Brain pericyte (primary cell): ENCODE data around the gene RIN3.

ENCODE experiments used
- DNase-seq: peaks from one replicate; pipeline ENCODE4 v3.0.0-alpha.2; 2012; ENCODE audit warnings: low read depth, low spot score

RIN3 gene

GRCh38 chr14:92484132-92484823 is 29.3 kb upstream of the RIN3 start:
- no peak for DNase-seq

DNA sequence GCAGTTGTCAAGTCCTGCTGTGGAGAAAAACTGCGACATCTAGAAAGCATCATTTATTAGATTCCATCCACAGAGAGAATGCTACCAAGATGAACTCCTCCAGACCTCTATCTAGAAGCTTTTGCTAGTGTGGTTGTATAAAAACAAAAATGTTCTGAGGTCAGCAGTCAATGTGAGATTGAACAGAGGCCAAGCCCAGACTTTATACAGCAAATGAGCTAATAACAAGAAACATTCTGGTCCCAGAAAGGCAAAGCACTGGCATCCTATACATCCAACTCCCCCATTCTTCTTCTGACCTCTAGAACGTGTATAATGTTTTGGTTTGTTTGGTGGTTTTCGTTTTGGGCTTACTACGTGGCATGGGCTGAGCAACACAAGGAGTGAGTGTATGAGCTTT is 26.7 kb upstream of the RIN3 start:
- no peak for DNase-seq

- DNase-seq: no peak
Observed at GRCh38 chr14:92487513-92488133, 26.0 kb upstream of the RIN3 start.

DNA sequence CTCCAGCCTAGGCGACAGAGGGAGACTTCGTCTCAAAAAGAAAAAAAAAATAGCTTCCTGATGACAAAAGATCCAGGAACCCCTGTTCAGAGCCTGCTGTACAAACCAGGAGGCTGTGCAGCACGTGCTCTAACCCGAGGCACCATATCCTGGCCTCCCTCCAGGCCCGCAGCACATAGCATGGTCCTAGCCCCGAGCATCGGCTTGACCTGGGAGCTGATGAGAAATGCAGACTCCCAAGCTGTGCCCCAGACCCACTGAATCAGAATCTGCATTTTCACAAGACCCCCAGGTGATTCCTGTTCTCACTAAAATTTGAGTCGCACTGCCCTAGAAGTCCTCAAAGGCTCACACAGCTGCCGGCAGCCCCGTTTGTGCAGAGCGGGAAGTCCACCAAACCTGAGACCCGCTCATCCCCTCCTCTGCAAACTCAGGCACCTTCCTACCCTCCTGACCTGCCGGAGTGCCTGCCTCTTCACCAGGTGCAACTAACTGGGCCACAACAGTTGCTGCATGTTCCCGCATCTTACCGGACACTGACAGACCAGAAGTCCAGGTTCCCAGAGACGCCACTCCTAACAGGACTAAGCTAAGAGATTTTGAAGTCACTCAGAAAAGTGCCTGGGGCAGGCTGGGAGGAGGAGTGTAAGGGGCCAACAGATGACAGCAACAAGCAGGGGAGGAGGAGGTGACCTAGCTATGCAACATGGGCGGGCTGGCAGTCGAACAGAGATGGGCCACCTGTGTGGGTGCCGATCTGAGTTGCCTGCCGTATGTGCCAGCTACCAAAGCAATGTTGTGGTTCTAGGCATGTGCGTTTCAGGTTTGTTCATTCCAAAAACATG is 24.0 kb upstream of the RIN3 start:
- no peak for DNase-seq

DNA sequence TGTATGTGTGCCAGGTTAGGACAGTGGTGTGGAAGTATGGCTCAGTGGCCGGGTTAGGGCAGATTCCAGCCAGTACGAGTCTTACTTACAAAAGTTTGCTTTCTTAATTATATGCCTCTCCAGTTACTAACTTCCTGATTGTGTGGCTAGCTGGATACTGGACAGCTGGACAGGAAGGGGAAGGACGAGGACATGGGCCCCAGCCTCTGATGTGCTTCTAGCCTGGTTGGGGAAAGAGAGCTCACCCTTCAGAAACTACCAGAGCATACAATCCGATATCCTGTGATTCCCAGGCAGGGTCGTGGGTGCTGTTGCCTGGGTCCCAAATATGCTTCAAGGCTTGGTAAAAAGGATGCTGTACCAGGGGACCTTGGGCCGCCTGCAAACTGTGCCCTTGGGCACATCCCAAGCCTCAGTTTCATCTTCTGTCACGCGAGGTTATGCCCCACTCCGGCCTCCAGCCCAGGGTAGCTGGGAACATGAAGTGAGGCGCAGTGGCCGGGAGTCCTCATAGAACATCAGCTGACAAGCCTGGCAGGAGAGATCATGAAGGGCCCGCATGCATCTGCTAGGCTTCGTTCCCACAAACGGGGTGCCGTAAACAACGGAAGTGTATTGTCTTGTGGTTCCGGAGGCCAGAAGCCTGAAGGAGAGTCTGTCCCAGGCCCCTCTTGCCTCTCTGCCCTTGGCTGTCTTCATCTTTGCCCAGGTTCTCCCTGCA is 23.2 kb upstream of the RIN3 start:
- DNase-seq: no peak

- no peak for DNase-seq
Observed at GRCh38 chr14:92491782-92492181, 21.8 kb upstream of the RIN3 start.

DNA sequence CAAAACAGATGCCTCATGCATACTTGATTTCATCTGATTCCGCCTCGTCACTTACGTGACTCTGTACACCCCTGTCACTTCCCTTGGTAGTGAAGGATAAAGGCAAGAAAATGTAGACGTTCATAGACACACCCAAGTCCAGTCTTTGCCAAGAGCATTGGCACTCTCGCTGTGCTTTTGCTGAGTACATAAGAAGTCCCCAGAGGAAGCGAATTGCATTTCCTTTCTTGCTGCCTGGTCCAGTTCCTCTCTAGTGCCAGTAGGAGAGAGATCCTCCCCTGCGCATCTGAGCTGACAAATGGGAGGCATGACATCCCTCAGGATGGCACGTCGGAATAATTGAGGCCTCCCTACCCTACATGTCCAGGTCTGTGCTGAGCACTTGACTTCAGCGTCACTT is 21.3 kb upstream of the RIN3 start:
- DNase-seq: no peak

GRCh38 chr14:92493024-92493423 is 20.6 kb upstream of the RIN3 start:
- no peak for DNase-seq

DNA sequence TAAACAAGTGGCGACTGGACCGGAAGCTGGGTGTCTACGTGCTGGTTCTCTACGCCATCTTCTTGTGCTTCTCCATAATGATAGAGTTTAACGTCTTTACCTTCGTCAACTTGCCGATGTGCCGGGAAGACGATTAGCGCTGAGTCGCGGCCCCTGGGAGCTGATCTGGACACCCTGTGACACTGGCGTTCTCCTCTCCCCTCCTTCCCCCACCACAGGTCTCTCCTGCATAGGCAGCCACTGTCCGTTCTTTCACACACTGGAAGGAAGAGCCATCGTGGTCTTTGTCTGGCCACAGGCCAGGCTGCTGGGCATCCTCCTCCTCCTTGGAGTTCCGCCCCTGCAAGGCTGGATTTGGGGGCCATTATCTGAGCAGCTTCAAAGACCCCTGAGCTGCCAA is 20.1 kb upstream of the RIN3 start:
- no peak for DNase-seq

GRCh38 chr14:92494512-92494911 is 19.1 kb upstream of the RIN3 start:
- no peak for DNase-seq

- DNase-seq: no peak
Observed at GRCh38 chr14:92495027-92495426, 18.6 kb upstream of the RIN3 start.

- no peak for DNase-seq
Observed at GRCh38 chr14:92496191-92496857, 17.3 kb upstream of the RIN3 start.

- DNase-seq: no peak
Observed at GRCh38 chr14:92497391-92497790, 16.2 kb upstream of the RIN3 start.

GRCh38 chr14:92499234-92499633 is 14.3 kb upstream of the RIN3 start:
- no peak for DNase-seq

DNA sequence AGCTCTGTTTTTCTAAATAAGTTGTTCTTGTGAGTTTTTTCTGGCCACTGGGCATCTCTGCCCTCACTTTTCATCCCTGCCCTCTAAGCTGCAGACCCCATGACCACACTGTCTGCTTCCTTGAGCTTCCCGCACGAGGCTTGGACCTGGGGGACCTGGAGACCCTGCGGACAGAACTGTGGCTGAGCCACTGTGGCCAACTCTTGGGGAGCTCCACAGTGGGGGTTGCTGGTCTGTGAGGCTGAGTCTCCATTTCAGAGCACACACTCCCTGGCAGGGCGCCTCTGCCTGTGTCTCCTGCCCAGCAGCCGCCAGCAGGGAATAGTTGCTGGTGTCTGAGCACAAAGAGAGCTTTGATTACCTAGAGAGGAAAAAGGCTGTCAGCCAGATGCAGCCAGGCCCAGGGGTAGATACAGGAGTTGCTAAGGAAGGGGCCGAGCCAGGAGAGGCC is 13.1 kb upstream of the RIN3 start:
- no peak for DNase-seq

DNA sequence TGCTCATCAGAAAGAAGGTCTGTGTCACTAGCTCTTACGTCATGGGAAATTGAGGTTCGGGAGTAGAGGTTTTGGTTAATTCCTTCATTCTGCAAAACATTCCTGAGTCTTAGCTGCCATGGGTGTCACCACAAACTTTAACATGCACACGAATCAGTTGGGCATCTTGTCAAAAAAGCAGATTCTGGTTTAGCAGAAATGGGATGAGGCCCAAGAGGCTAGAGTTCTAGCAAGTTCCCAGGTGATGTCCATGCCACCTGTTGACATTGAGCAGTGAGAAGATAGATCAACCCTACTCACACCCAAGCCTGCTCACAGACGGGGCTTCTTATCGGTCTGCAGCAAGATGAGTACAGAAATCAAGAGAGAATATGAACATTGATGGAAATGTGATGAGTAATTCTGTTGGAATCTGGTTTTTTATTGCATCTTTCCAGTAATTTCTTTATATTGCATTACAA is 11.7 kb upstream of the RIN3 start:
- no peak for DNase-seq

- DNase-seq: no peak
Observed at GRCh38 chr14:92502541-92503286, 10.9 kb upstream of the RIN3 start.

DNA sequence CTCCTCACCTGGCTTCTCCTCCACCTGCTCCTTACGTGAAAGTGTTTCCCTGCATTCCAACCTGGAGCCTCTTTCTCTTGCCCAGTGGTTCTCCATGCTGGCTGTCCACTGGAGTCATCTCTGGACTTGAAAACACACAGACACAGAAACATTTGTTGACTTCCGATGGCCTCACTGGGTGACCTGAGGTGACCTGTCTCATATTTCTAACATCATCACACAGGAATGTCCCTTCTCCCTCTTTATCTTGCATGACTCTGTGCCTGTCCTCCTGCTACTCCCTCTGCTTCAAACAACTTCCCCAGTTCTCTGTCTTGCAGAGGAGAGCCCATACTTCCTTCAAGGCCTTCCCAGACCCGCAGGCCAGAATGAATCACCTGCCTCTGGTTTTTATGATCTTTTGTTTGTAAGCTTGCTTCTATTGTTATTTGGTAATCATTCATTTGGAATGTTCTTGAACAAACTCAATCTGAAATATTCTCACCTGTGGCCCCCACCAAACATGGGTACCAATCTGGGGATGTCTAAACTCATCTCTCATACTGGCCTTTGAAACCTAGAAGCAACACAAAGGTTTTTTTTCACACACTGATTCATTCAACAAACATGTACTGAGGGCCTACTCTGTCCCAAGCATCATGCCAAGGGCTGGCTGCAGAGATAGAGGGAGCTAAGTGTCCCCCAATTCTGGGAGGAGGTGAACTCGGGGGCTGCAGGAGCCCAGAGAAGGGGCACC is 9.7 kb upstream of the RIN3 start:
- no peak for DNase-seq

DNA sequence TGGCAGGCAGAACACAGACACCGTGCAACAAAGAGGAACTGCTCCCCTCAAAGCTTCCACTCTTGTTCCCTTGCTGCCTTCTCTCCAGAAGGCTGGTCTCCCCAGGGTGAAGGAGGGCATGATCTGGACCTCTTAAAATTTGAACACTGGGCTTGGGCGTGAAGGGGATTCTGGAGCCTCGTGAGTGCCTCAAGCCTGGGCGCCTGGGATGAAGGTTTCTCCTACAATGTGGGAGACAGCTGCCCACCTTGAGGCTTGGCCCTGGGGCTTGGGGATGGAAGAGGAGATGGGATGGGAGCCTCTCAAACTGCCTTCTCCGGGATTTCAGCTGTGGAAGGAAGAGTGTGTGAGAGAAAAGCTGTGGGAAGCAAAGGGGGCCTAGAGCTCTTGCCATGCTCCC is 7.8 kb upstream of the RIN3 start:
- DNase-seq: no peak

- no peak for DNase-seq
Observed at GRCh38 chr14:92506231-92506630, 7.3 kb upstream of the RIN3 start.
